Mesenchymal stem cell (in vitro differentiated cells and primary cell): ENCODE measurements around the gene KRTAP10-1.

ENCODE experiments used
- DNase-seq: peaks from one replicate; pipeline ENCODE4 v3.0.0-alpha.2; 2013
- H2AFZ ChIP-seq: one replicate; pipeline ENCODE4 v1.6.1; 2013; ENCODE audit warnings: low read depth, mild to moderate bottlenecking, control low read depth, inconsistent platforms, low read length, moderate library complexity
- H2AK5ac ChIP-seq: 2 replicates; pipeline ENCODE4 v1.6.1; 2013; ENCODE audit warnings: low read length, moderate library complexity, mild to moderate bottlenecking, inconsistent platforms; ENCODE audit not compliant: severe bottlenecking
- H2BK120ac ChIP-seq: one replicate; pipeline ENCODE4 v1.6.1; 2013; ENCODE audit warnings: low read depth, mild to moderate bottlenecking, inconsistent platforms, low read length, moderate library complexity
- H2BK12ac ChIP-seq, 2 experiments: one replicate each; pipeline ENCODE4 v1.6.1; 2013; ENCODE audit warnings: inconsistent platforms in 2 of 2, low read length in 2 of 2, mild to moderate bottlenecking in 2 of 2, moderate library complexity in 2 of 2, control low read depth in 1 of 2
- H2BK15ac ChIP-seq: one replicate; pipeline ENCODE4 v1.6.1; 2013; ENCODE audit warnings: mild to moderate bottlenecking, low read depth, inconsistent platforms; ENCODE audit not compliant: poor library complexity, severe bottlenecking
- H2BK5ac ChIP-seq: 2 replicates; pipeline ENCODE4 v1.6.1; 2013; ENCODE audit warnings: low read depth, mild to moderate bottlenecking, low read length, control low read depth, inconsistent platforms; ENCODE audit not compliant: poor library complexity, severe bottlenecking
- H3K14ac ChIP-seq, 2 experiments: one replicate each; pipeline ENCODE4 v1.6.1; 2013; ENCODE audit warnings: inconsistent platforms in 2 of 2, low read length in 2 of 2, control low read depth in 1 of 2, mild to moderate bottlenecking in 1 of 2, moderate library complexity in 1 of 2
- H3K18ac ChIP-seq, 2 experiments: one replicate each; pipeline ENCODE4 v1.6.1; 2013; ENCODE audit warnings: inconsistent platforms in 2 of 2, low read length in 2 of 2, control low read depth in 1 of 2, low read depth in 1 of 2, mild to moderate bottlenecking in 1 of 2
- H3K23ac ChIP-seq, 2 experiments: one replicate each; pipeline ENCODE4 v1.6.1; 2013; ENCODE audit warnings: inconsistent platforms in 2 of 2, low read length in 2 of 2, mild to moderate bottlenecking in 2 of 2, moderate library complexity in 2 of 2, control low read depth in 1 of 2
- H3K27ac ChIP-seq: 2 replicates; pipeline ENCODE4 v1.5.1; 2013; ENCODE audit warnings: mild to moderate bottlenecking, moderate library complexity, low read length, control low read depth, inconsistent platforms; ENCODE audit not compliant: poor library complexity, severe bottlenecking
- H3K27me3 ChIP-seq, 2 experiments: 2 replicates each; pipeline versions ENCODE4 v1.6.1 to v1.7.0; 2013; ENCODE audit warnings: low read length in 2 of 2, mild to moderate bottlenecking in 2 of 2, moderate library complexity in 2 of 2, control low read depth in 1 of 2, inconsistent platforms in 1 of 2; ENCODE audit not compliant: control insufficient read depth in 1 of 2, insufficient read depth in 1 of 2
- H3K36me3 ChIP-seq, 2 experiments: 2 replicates each; pipeline versions ENCODE4 v1.6.1 to v1.7.0; 2013; ENCODE audit warnings: low read length in 2 of 2, control low read depth in 1 of 2, inconsistent platforms in 1 of 2, low read depth in 1 of 2, mild to moderate bottlenecking in 1 of 2; ENCODE audit not compliant: insufficient read depth in 2 of 2, control insufficient read depth in 1 of 2
- H3K4ac ChIP-seq, 2 experiments: one replicate each; pipeline ENCODE4 v1.6.1; 2013; ENCODE audit warnings: inconsistent platforms in 2 of 2, low read length in 2 of 2, mild to moderate bottlenecking in 2 of 2, moderate library complexity in 2 of 2, control low read depth in 1 of 2, low read depth in 1 of 2
- H3K4me1 ChIP-seq: 2 replicates; pipeline ENCODE4 v1.6.1; 2013; ENCODE audit warnings: low read depth, low read length, control low read depth; ENCODE audit not compliant: control insufficient read depth, insufficient read depth
- H3K4me2 ChIP-seq: 2 replicates; pipeline ENCODE4 v1.6.1; 2013; ENCODE audit warnings: low read length, mild to moderate bottlenecking, inconsistent platforms; ENCODE audit not compliant: poor library complexity, severe bottlenecking
- H3K4me3 ChIP-seq, 2 experiments: 2 replicates each; pipeline versions ENCODE4 v1.5.1 to v1.7.0; 2013; ENCODE audit warnings: low read length in 2 of 2, mild to moderate bottlenecking in 2 of 2, control low read depth in 1 of 2, low read depth in 1 of 2; ENCODE audit not compliant: insufficient read depth in 1 of 2
- H3K79me1 ChIP-seq: replicated peaks from 2 replicates; pipeline ENCODE4 v1.6.1; 2013; ENCODE audit warnings: mild to moderate bottlenecking, control low read depth, low read length, inconsistent platforms; ENCODE audit not compliant: poor library complexity, severe bottlenecking
- H3K9ac ChIP-seq: 2 replicates; pipeline ENCODE4 v1.7.0; 2013; ENCODE audit warnings: mild to moderate bottlenecking, low read length, moderate library complexity
- H3K9me3 ChIP-seq: 2 replicates; pipeline ENCODE4 v1.7.0; 2013; ENCODE audit warnings: mild to moderate bottlenecking, low read length; ENCODE audit not compliant: control insufficient read depth
- H4K8ac ChIP-seq: one replicate; pipeline ENCODE4 v1.6.1; 2013; ENCODE audit warnings: inconsistent platforms, mild to moderate bottlenecking, low read length, moderate library complexity
- H4K91ac ChIP-seq: one replicate; pipeline ENCODE4 v1.6.1; 2013; ENCODE audit warnings: mild to moderate bottlenecking, low read length, inconsistent platforms
- WGBS: methylation state at CpG from one replicate; pipeline ENCODE4 v1.1.7; 2013; ENCODE audit warnings: mixed read lengths; 5-methylcytosine and 5-hydroxymethylcytosine counted together

KRTAP10-1 gene

GRCh38 chr21:44533121-44533890 lies 6.7 kb downstream of the KRTAP10-1 start:
- Histone ChIP-seq H4K8ac (no peak overlapping the region), H2BK15ac (no peak overlapping the region), H3K4me1 (no peaks in the 10 kb centered on the region), H3K9me3 (no peaks in the 10 kb centered on the region), H3K4ac (no peak overlapping the region), H2BK5ac (no peak overlapping the region), H3K79me1 (no peaks in the 10 kb centered on the region), H3K27me3 (peaks cover 0 to 8% of the 10 kb centered on the region in 2 experiments), H2BK120ac (no peak overlapping the region), H3K14ac (no peak overlapping the region), H3K9ac (no peak overlapping the region), H3K18ac (no peak overlapping the region), H3K36me3 (no peaks in the 10 kb centered on the region), H3K23ac (no peak overlapping the region), H3K4me3 (no peak overlapping the region), H3K27ac (no peak overlapping the region), H4K91ac (peak overlapping the region; percentile 40), H2BK12ac (no peak overlapping the region), H2AK5ac (no peak overlapping the region), H2AFZ (no peak overlapping the region), H3K4me2 (no peak overlapping the region)
- WGBS: 88% methylated on average over 37 of the region's 37 CpGs
- no peak for DNase-seq

GRCh38 chr21:44532712-44533111 lies 7.3 kb downstream of the KRTAP10-1 start:
- H3K4me3 ChIP-seq: no peak overlapping the region
- DNase-seq: no peak
- H3K9ac ChIP-seq: no peak overlapping the region
- no peak overlapping the region for H3K14ac ChIP-seq
- no peak overlapping the region for H3K18ac ChIP-seq
- H3K27me3 ChIP-seq: peaks cover 0 to 8% of the 10 kb centered on the region in 2 experiments
- no peak overlapping the region for H3K23ac ChIP-seq
- H2AK5ac ChIP-seq: no peak overlapping the region
- H2BK120ac ChIP-seq: no peak overlapping the region
- no peak overlapping the region for H4K8ac ChIP-seq
- no peak overlapping the region for H3K4me2 ChIP-seq
- 87% methylated on average over 16 of the region's 16 CpGs for WGBS
- H2AFZ ChIP-seq: no peak overlapping the region
- H3K4ac ChIP-seq: no peak overlapping the region
- no peaks in the 10 kb centered on the region for H3K79me1 ChIP-seq
- H3K36me3 ChIP-seq: no peaks in the 10 kb centered on the region
- H3K4me1 ChIP-seq: no peaks in the 10 kb centered on the region
- no peak overlapping the region for H2BK12ac ChIP-seq
- no peak overlapping the region for H4K91ac ChIP-seq
- H3K27ac ChIP-seq: no peak overlapping the region
- H3K9me3 ChIP-seq: no peaks in the 10 kb centered on the region
- no peak overlapping the region for H2BK5ac ChIP-seq
- no peak overlapping the region for H2BK15ac ChIP-seq

GRCh38 chr21:44531606-44532564 lies 8.1 kb downstream of the KRTAP10-1 start:
- no peak for DNase-seq
- Histone ChIP-seq H2BK5ac (no peak overlapping the region), H4K91ac (no peak overlapping the region), H2BK120ac (no peak overlapping the region), H3K18ac (no peak overlapping the region), H2BK12ac (no peak overlapping the region), H3K27me3 (peaks cover 0 to 8% of the 10 kb centered on the region in 2 experiments), H3K4me2 (no peak overlapping the region), H3K9ac (no peak overlapping the region), H3K4ac (no peak overlapping the region), H3K9me3 (no peaks in the 10 kb centered on the region), H3K79me1 (no peaks in the 10 kb centered on the region), H2AK5ac (no peak overlapping the region), H2BK15ac (no peak overlapping the region), H3K27ac (no peak overlapping the region), H3K23ac (no peak overlapping the region), H3K36me3 (no peaks in the 10 kb centered on the region), H4K8ac (no peak overlapping the region), H3K4me1 (no peaks in the 10 kb centered on the region), H2AFZ (no peak overlapping the region), H3K14ac (no peak overlapping the region), H3K4me3 (no peak overlapping the region)
- 86% methylated on average over 29 of the region's 30 CpGs for WGBS
